Peyer's patch (tissue), 4 donors: ENCODE results near the gene RBPJL. TPM values are rescaled to one million over a fixed set of nuclear protein-coding genes. Genes with fewer than 3 reads are reported as not detected.

Source experiments
- DNase-seq, 3 donors: peaks; one replicate each; pipeline ENCODE4 v3.0.0-alpha.2; 2017 to 2019
- H3K27ac ChIP-seq, 4 donors: fragments of 200-600 bp; sonication (generic); one replicate each; pipeline ENCODE4 v1.5.1; 2016 to 2019
- H3K27me3 ChIP-seq, 2 donors: fragments of 200-600 bp; sonication (generic); one replicate each; pipeline ENCODE4 v1.5.1; 2019
- H3K36me3 ChIP-seq, 3 donors: fragments of 200-600 bp; sonication (generic); one replicate each; pipeline ENCODE4 v1.5.1; 2016 to 2019
- H3K4me1 ChIP-seq, 4 donors: fragments of 200-600 bp; sonication (generic); one replicate each; pipeline ENCODE4 v1.5.1; 2016 to 2019
- H3K4me3 ChIP-seq, 4 donors: fragments of 200-600 bp; sonication (generic); 1 replicate in 3 of 4; 2 replicates in 1 of 4; pipeline ENCODE4 v1.5.1; 2016 to 2019; ENCODE audit warnings: mild to moderate bottlenecking in 1 of 4
- H3K9me3 ChIP-seq, 4 donors: fragments of 200-600 bp; sonication (generic); one replicate each; pipeline ENCODE4 v1.5.1; 2016 to 2019; ENCODE audit warnings: mild to moderate bottlenecking in 1 of 4
- POLR2A ChIP-seq, 2 donors: fragments of 450-650 bp; IDR thresholded peaks; one replicate each; pipeline ENCODE4 v1.5.1; 2017; ENCODE audit warnings: antibody characterized with exemption in 2 of 2, mild to moderate bottlenecking in 2 of 2, moderate library complexity in 2 of 2
- total RNA-seq, 4 donors: library from RNA; depleted of rRNA; stranded (reverse); fragments of >200 nt; gene quantifications; one replicate each; pipeline ENCODE4 v1.1.0, GENCODE V29; 2016
- TF ChIP-seq, protein P1 (sequence below), 6 experiments: fragments of 450-650 bp in 4 of 6; fragments of 200-600 bp in 2 of 6; sonication (generic) in 1 of 6; IDR thresholded peaks; one replicate each; pipeline ENCODE4 v1.5.1; 2017 to 2019; ENCODE audit warnings: antibody characterized with exemption in 6 of 6, mild to moderate bottlenecking in 3 of 6, moderate library complexity in 1 of 6

Gene RBPJL
- total RNA-seq, 4 donors from 2014 or later: not detected

DNA sequence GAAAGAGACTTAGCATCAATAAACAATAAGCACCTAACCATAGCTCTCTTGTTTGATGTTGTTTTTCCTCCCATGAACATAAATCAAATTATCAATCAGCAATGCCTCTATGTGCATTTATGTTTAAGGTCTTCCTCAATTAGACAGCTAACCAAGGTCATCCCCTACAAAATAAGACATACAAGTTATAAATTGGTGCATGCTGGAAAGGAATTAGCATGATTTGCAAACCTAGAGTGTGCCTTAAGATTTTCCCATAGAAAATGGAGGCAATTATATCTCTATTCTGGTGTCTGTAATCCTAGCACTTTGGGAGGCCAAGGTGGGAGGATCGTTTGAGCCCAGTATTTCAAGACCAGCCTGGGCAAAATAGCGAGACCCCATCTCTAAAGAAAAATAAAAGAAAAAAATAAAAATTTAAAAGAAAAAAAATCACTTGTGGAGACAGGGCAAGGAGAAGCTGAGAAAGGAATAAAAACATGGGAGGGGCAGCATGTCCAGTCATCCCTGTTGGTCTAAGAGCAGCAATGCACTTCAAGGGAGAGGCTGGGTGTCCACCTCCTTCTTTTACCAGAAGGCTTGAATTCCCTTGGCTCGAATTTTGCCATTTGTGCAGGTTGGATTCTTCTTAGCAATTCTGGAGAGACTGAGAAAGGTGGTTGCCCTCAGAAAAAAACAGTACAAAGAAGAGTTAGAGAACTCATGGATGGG lies 42.9 kb upstream of the RBPJL start:
- no peaks in the 10 kb centered on the region for H3K4me1 ChIP-seq
- DNase-seq: no peak
- H3K27me3 ChIP-seq: no peaks in the 10 kb centered on the region
- no peak overlapping the region for H3K4me3 ChIP-seq
- no peak overlapping the region for H3K27ac ChIP-seq
- no peaks in the 10 kb centered on the region for H3K9me3 ChIP-seq
- TF ChIP-seq POLR2A (IDR thresholded peaks at IDR 0.05): no peak
- TF ChIP-seq, protein P1, sequence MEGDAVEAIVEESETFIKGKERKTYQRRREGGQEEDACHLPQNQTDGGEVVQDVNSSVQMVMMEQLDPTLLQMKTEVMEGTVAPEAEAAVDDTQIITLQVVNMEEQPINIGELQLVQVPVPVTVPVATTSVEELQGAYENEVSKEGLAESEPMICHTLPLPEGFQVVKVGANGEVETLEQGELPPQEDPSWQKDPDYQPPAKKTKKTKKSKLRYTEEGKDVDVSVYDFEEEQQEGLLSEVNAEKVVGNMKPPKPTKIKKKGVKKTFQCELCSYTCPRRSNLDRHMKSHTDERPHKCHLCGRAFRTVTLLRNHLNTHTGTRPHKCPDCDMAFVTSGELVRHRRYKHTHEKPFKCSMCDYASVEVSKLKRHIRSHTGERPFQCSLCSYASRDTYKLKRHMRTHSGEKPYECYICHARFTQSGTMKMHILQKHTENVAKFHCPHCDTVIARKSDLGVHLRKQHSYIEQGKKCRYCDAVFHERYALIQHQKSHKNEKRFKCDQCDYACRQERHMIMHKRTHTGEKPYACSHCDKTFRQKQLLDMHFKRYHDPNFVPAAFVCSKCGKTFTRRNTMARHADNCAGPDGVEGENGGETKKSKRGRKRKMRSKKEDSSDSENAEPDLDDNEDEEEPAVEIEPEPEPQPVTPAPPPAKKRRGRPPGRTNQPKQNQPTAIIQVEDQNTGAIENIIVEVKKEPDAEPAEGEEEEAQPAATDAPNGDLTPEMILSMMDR (IDR thresholded peaks at IDR 0.05): no peak
- no peaks in the 10 kb centered on the region for H3K36me3 ChIP-seq

DNA sequence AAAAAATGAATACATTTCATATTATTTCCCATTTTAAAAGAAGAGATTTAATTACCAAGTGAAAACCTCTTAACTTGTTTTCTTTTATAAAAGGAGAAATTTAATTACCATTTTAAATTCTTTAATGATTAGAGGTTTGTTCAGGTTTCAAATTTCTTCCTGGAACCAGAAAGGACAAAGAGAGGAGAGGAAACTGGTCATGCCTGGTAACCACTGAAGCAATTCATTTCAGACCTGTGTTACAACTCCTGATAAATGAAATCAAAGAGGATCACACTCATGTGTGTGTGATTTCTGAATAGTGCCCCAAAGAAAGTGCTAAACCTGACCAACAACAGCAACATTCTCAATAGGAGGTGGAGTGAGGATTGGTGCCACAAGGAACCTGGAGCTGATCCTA lies 39.7 kb upstream of the RBPJL start:
- TF ChIP-seq, protein P1 (IDR thresholded peaks at IDR 0.05): no peak
- no peak for TF ChIP-seq POLR2A (IDR thresholded peaks at IDR 0.05)
- no peaks in the 10 kb centered on the region for H3K36me3 ChIP-seq
- DNase-seq: no peak
- no peaks in the 10 kb centered on the region for H3K27me3 ChIP-seq
- H3K4me1 ChIP-seq: no peaks in the 10 kb centered on the region
- no peak overlapping the region for H3K4me3 ChIP-seq
- no peak overlapping the region for H3K27ac ChIP-seq
- H3K9me3 ChIP-seq: no peaks in the 10 kb centered on the region

DNA sequence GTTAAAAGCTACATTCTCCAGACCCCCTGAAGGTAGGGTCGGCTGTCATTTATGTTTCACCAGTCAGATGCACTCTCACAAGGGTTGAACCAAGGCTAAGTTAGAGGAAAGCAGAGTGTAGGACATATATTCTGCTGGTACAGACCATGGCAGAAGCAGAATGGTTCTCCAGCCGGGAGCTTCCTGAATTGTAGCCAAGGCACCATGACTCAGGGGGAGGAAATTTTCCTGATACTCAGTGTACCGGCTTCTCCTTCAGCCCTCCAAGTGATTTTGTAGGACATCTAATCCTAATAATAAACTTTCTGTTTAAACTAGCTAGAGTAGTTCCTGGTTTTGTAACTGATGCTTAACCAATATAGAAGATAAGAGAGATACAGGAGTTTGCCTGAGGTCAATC lies 38.1 kb upstream of the RBPJL start:
- no peaks in the 10 kb centered on the region for H3K27me3 ChIP-seq
- no peak for TF ChIP-seq POLR2A (IDR thresholded peaks at IDR 0.05)
- TF ChIP-seq, protein P1 (IDR thresholded peaks at IDR 0.05): no peak
- H3K9me3 ChIP-seq: no peaks in the 10 kb centered on the region
- H3K4me1 ChIP-seq: no peaks in the 10 kb centered on the region
- H3K36me3 ChIP-seq: no peaks in the 10 kb centered on the region
- no peak for DNase-seq
- no peak overlapping the region for H3K4me3 ChIP-seq
- no peak overlapping the region for H3K27ac ChIP-seq

DNA sequence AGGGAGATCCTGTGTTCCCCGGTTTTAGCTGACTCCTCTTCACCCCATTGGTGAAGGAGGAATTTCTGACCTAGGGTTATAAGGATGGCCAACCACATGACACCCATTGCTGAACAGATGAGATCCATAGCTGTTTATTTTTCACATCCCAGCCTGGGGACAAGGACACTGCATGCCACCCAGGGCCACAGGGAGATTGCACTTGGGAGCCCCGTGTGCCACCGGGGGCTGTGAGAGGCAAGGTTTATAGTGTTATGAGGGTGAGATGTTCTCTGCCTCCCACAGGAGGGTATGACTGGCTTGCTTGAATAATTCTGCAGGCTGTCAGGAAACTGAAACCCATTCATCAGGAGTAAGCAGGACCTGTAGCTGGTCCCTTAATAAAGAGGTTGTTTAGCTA lies 37.6 kb upstream of the RBPJL start:
- no peaks in the 10 kb centered on the region for H3K27me3 ChIP-seq
- H3K27ac ChIP-seq: no peak overlapping the region
- no peaks in the 10 kb centered on the region for H3K9me3 ChIP-seq
- no peak for DNase-seq
- H3K4me1 ChIP-seq: no peaks in the 10 kb centered on the region
- TF ChIP-seq, protein P1 (IDR thresholded peaks at IDR 0.05): no peak
- TF ChIP-seq POLR2A (IDR thresholded peaks at IDR 0.05): no peak
- H3K4me3 ChIP-seq: no peak overlapping the region
- no peaks in the 10 kb centered on the region for H3K36me3 ChIP-seq

DNA sequence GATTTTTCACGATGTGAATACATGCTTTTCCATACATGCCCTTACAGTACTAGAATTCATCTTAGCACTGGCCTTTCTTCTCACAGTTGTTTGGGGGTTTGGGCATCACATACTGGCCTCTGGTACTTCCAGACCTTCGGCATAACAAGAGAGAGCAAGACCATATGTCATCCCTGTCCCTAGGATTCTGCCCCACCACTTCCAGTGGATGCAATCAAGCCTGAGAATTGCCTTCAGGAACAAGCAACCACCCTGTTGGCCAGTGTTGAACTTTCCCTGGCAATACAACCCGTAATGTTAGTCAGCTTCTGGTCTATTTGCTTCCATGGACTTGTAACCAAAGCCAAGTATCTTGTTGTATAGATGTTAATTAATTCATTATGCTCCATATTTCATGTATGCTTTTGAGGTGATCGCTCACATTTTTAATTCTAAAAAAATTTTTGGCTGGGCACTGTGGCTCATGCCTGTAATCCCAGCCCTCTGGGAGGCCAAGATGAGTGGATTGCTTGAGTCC lies 36.8 kb upstream of the RBPJL start:
- no peaks in the 10 kb centered on the region for H3K4me1 ChIP-seq

More for the DNA sequence above, 36.8 kb upstream of the RBPJL start:
- no peak overlapping the region for H3K4me3 ChIP-seq
- no peak for TF ChIP-seq POLR2A (IDR thresholded peaks at IDR 0.05)
- TF ChIP-seq, protein P1 (IDR thresholded peaks at IDR 0.05): no peak
- no peaks in the 10 kb centered on the region for H3K9me3 ChIP-seq
- H3K27me3 ChIP-seq: no peaks in the 10 kb centered on the region
- H3K36me3 ChIP-seq: no peaks in the 10 kb centered on the region
- no peak for DNase-seq
- no peak overlapping the region for H3K27ac ChIP-seq
